Tibial nerve (tissue), 4 donors: Measurements from ENCODE around the gene SH2D3C.

ENCODE experiments used
- CTCF ChIP-seq, 5 experiments: fragments of 200-600 bp in 3 of 5; fragments of 450-650 bp in 2 of 5; sonication (generic) in 3 of 5; IDR thresholded peaks; one replicate each; pipeline ENCODE4 v1.5.1; 2016 to 2019; ENCODE audit warnings: antibody characterized with exemption in 5 of 5, mild to moderate bottlenecking in 3 of 5, moderate library complexity in 2 of 5
- EP300 ChIP-seq, 2 donors: sonication (generic); formaldehyde crosslinking; IDR thresholded peaks; one replicate each; pipeline ENCODE4 v1.6.1; 2017; ENCODE audit warnings: antibody characterized with exemption in 2 of 2, mild to moderate bottlenecking in 1 of 2

- no peak for TF ChIP-seq CTCF (IDR thresholded peaks at IDR 0.05)
- TF ChIP-seq EP300 (IDR thresholded peaks at IDR 0.05): no peak
These were observed 86.4 kb downstream of the SH2D3C start for GRCh38 chr9:127692071-127692470.
